ENCODE results near the gene DST. TPM values are rescaled to one million over a fixed set of nuclear protein-coding genes. Genes with fewer than 3 reads are reported as not detected.

DST gene
- polyA plus RNA-seq, 1 donor from 2014 or later: not detected

DNA sequence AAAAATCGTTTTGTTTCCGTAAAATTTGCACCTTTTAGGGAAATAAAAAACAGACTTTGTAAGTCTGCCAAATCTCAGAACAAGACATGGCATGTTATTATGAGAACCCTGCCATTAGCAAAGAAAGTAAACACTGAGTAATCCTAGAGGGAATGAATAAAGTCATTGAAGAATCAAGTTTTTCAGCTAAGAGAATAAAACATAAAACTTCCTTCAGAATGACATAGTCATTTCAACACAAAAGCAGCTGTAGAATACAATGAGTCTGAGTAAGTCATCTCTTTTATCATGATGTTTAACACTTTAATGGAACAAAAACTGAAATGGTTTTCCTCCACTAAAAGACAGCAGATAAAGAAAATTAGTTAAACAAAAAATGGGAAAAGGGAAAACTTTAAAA lies 10.3 kb upstream of the DST start:
- no peak overlapping the region for H3K27ac Mint-ChIP-seq
- no peaks in the 10 kb centered on the region for H3K4me1 Mint-ChIP-seq
- no peak overlapping the region for H3K4me3 Mint-ChIP-seq
- peaks cover 3% of the 10 kb centered on the region for H3K36me3 Mint-ChIP-seq
- peaks cover 2% of the 10 kb centered on the region for H3K27me3 Mint-ChIP-seq
- H3K9me3 Mint-ChIP-seq: no peaks in the 10 kb centered on the region

GRCh38 chr6:56652231-56652630 lies 9.5 kb upstream of the DST start:
- peaks cover 3% of the 10 kb centered on the region for H3K27me3 Mint-ChIP-seq
- no peak overlapping the region for H3K4me3 Mint-ChIP-seq
- peaks cover 3% of the 10 kb centered on the region for H3K36me3 Mint-ChIP-seq
- no peaks in the 10 kb centered on the region for H3K9me3 Mint-ChIP-seq
- H3K27ac Mint-ChIP-seq: no peak overlapping the region
- H3K4me1 Mint-ChIP-seq: no peaks in the 10 kb centered on the region

- Mint-ChIP-seq H3K27me3 (peaks cover 3% of the 10 kb centered on the region), H3K4me3 (no peak overlapping the region)
Measured at GRCh38 chr6:56650191-56650590, 7.5 kb upstream of the DST start.

GRCh38 chr6:56649782-56650181 lies 7.1 kb upstream of the DST start:
- H3K27me3 Mint-ChIP-seq: peaks cover 3% of the 10 kb centered on the region
- H3K4me3 Mint-ChIP-seq: no peak overlapping the region
- H3K36me3 Mint-ChIP-seq: peaks cover 1% of the 10 kb centered on the region
- no peaks in the 10 kb centered on the region for H3K9me3 Mint-ChIP-seq
- H3K27ac Mint-ChIP-seq: no peak overlapping the region
- H3K4me1 Mint-ChIP-seq: no peaks in the 10 kb centered on the region

More at GRCh38 chr6:56650191-56650590, 7.5 kb upstream of the DST start:
- Mint-ChIP-seq H3K4me1 (no peaks in the 10 kb centered on the region), H3K36me3 (peaks cover 1% of the 10 kb centered on the region), H3K27ac (no peak overlapping the region), H3K9me3 (no peaks in the 10 kb centered on the region)

DNA sequence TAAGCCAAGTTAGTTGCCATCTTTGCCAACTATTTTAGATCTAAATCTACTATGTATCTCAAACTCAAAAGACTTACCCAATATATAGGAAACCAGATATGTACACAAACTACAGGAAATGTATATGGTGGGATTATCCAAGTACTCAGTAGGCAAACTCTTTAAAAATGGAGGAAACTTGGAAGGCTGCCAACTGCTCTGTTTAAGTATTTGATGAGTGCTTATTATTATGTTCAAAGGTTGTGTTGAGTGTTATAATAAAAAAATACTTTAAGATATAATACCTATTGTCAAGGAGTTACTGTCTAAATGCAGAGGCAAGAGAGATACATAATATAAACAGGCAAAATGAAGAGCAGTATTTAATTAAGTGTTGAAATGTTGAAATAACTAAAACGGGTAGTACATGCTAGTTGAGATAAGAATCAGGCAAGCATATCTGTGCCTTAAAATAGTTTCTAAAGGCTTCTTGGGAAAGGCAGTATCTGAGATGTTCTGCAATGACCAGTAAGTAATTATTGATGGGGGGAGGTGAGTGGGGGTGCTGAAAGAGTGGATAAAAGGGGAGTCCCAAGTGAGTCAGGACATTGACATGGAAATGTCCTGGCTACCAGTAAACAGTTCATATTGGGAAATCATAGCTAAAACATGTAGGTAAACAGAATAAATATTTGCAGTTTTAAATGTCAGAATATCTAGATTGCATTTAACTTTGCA lies 6.5 kb upstream of the DST start:
- Mint-ChIP-seq H3K27ac (no peak overlapping the region), H3K4me3 (no peak overlapping the region), H3K9me3 (no peaks in the 10 kb centered on the region), H3K27me3 (peaks cover 3% of the 10 kb centered on the region), H3K4me1 (no peaks in the 10 kb centered on the region), H3K36me3 (peaks cover 1% of the 10 kb centered on the region)

DNA sequence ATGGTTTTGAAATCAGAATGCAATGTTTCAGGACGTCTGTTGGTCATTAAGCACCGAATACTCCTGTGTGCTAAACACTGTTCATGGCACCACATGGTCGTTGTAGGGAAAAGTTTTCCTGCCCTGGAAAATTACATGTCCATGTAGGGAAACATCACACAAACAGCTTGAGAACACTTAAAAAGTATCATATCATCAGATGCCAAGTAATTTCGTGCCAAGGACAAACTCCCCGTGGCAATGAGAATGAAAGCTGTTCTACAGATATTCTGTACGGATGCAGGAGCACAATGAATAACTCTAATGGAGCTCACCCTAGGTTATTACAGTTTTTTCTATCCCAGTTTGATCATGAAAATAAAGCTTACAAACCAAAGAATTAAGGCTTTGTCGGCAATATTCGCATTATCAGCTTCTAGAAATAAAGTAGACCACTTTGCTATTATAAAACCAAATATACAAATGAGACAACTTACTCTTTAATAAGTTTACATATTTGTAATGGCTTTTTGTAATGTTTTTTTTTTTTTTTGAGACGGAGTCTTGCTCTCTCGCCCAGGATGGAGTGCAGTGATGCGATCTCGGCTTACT lies 4.6 kb upstream of the DST start:
- Mint-ChIP-seq H3K27me3 (peaks cover 3% of the 10 kb centered on the region), H3K27ac (no peak overlapping the region), H3K36me3 (no peaks in the 10 kb centered on the region), H3K4me3 (no peak overlapping the region), H3K4me1 (no peaks in the 10 kb centered on the region), H3K9me3 (no peaks in the 10 kb centered on the region)

GRCh38 chr6:56644366-56644765 lies 1.7 kb upstream of the DST start:
- no peaks in the 10 kb centered on the region for H3K9me3 Mint-ChIP-seq
- H3K27me3 Mint-ChIP-seq: peaks cover 3% of the 10 kb centered on the region

GRCh38 chr6:56643379-56644089 lies 845 bp upstream of the DST start:
- Mint-ChIP-seq H3K27ac (no peak overlapping the region), H3K27me3 (peaks cover 3% of the 10 kb centered on the region), H3K9me3 (no peaks in the 10 kb centered on the region), H3K4me1 (no peaks in the 10 kb centered on the region), H3K4me3 (no peak overlapping the region), H3K36me3 (no peaks in the 10 kb centered on the region)

More at GRCh38 chr6:56644366-56644765, 1.7 kb upstream of the DST start:
- H3K4me3 Mint-ChIP-seq: no peak overlapping the region
- no peak overlapping the region for H3K27ac Mint-ChIP-seq
- H3K4me1 Mint-ChIP-seq: no peaks in the 10 kb centered on the region
- H3K36me3 Mint-ChIP-seq: no peaks in the 10 kb centered on the region

GRCh38 chr6:56640374-56640773 lies 2.3 kb downstream of the DST start:
- no peaks in the 10 kb centered on the region for H3K27me3 Mint-ChIP-seq
- no peak overlapping the region for H3K27ac Mint-ChIP-seq
- no peaks in the 10 kb centered on the region for H3K9me3 Mint-ChIP-seq
- no peak overlapping the region for H3K4me3 Mint-ChIP-seq
- no peaks in the 10 kb centered on the region for H3K4me1 Mint-ChIP-seq
- H3K36me3 Mint-ChIP-seq: no peaks in the 10 kb centered on the region

GRCh38 chr6:56638760-56639159 lies 3.9 kb downstream of the DST start:
- Mint-ChIP-seq H3K27ac (no peak overlapping the region), H3K4me3 (no peak overlapping the region), H3K9me3 (no peaks in the 10 kb centered on the region), H3K36me3 (no peaks in the 10 kb centered on the region), H3K27me3 (no peaks in the 10 kb centered on the region), H3K4me1 (no peaks in the 10 kb centered on the region)

GRCh38 chr6:56637640-56638039 lies 5.0 kb downstream of the DST start:
- no peak overlapping the region for H3K27ac Mint-ChIP-seq
- no peaks in the 10 kb centered on the region for H3K27me3 Mint-ChIP-seq
- peaks cover 0 to under 1% (median 0%) of the 10 kb centered on the region in 3 donors for H3K9me3 Mint-ChIP-seq
- no peak overlapping the region for H3K4me3 Mint-ChIP-seq
- no peaks in the 10 kb centered on the region for H3K36me3 Mint-ChIP-seq
- no peaks in the 10 kb centered on the region for H3K4me1 Mint-ChIP-seq

DNA sequence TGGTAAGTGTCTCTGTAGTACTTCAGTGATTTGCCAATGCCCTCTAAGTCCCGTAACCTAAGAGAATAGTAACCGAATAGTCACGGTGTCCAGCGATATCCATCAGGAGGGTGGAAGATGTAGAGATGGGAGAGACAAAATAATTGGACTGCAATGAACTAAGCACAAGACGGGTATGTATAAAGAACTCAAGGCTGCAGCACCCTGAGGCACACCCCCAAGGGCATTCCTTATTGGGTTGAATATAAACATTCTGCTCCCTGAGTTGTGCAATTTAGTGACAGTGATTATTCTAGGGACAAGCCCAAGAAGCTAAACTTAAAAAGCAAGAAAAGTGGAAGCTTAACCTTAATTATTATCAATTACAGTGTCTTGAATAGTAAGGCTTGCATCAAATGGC lies 14.6 kb downstream of the DST start:
- Mint-ChIP-seq H3K27ac (no peak overlapping the region), H3K36me3 (no peaks in the 10 kb centered on the region), H3K9me3 (peaks cover 0 to 3% (median 0%) of the 10 kb centered on the region in 3 donors), H3K27me3 (no peaks in the 10 kb centered on the region), H3K4me3 (no peak overlapping the region), H3K4me1 (no peaks in the 10 kb centered on the region)

DNA sequence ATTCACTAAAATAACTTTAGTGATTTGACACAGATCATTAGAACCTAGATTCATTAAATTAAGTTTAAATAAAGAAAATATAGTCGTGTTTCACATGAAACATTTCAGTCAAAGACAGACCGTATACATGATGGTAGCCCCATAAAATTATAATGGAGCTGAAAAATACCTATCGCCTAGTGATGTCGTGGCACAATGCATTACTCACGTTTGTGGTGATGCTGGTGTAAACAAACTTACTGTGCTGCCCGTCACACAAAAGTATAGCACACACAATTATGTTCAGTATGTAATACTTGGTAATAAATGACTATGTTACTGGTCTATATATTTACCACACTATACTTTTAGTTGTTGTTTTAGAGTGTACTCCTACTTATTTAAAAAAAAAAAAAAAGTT lies 17.3 kb downstream of the DST start:
- H3K4me3 Mint-ChIP-seq: no peak overlapping the region
- peaks cover 1% of the 10 kb centered on the region for H3K27me3 Mint-ChIP-seq
- no peaks in the 10 kb centered on the region for H3K36me3 Mint-ChIP-seq
- H3K4me1 Mint-ChIP-seq: no peaks in the 10 kb centered on the region
- no peak overlapping the region for H3K27ac Mint-ChIP-seq
- H3K9me3 Mint-ChIP-seq: no peaks in the 10 kb centered on the region

- Mint-ChIP-seq H3K27me3 (peaks cover 1% of the 10 kb centered on the region), H3K9me3 (no peaks in the 10 kb centered on the region), H3K4me3 (no peak overlapping the region), H3K27ac (no peak overlapping the region), H3K4me1 (no peaks in the 10 kb centered on the region), H3K36me3 (no peaks in the 10 kb centered on the region)
Measured at GRCh38 chr6:56624728-56625069, 18.0 kb downstream of the DST start.

GRCh38 chr6:56624046-56624727 lies 18.5 kb downstream of the DST start:
- no peaks in the 10 kb centered on the region for H3K4me1 Mint-ChIP-seq
- H3K36me3 Mint-ChIP-seq: no peaks in the 10 kb centered on the region
- H3K27ac Mint-ChIP-seq: no peak overlapping the region
- H3K9me3 Mint-ChIP-seq: no peaks in the 10 kb centered on the region
- no peak overlapping the region for H3K4me3 Mint-ChIP-seq
- H3K27me3 Mint-ChIP-seq: peaks cover 1% of the 10 kb centered on the region
